Thyroid gland (tissue), 4 donors: ENCODE measurements around the gene SCP2.

Experiments used
- CTCF ChIP-seq, 6 experiments: fragments of 200-600 bp in 3 of 6; fragments of 450-650 bp in 3 of 6; sonication (generic) in 3 of 6; IDR thresholded peaks; one replicate each; pipeline ENCODE4 v1.5.1; 2016 to 2019; ENCODE audit warnings: antibody characterized with exemption in 6 of 6, mild to moderate bottlenecking in 2 of 6, inconsistent platforms in 1 of 6, moderate library complexity in 1 of 6
- POLR2A ChIP-seq, 2 donors: fragments of 450-650 bp; IDR thresholded peaks; one replicate each; pipeline ENCODE4 v1.6.1; 2017; ENCODE audit warnings: antibody characterized with exemption in 2 of 2, mild to moderate bottlenecking in 2 of 2, moderate library complexity in 1 of 2

GRCh38 chr1:52907068-52907811 lies 19.8 kb upstream of the SCP2 start:
- TF ChIP-seq CTCF (IDR thresholded peaks at IDR 0.05) (no peak), POLR2A (IDR thresholded peaks at IDR 0.05) (no peak)
